Breast epithelium (tissue), 4 donors: ENCODE measurements around the gene BMP2K. TPM values are rescaled to one million over a fixed set of nuclear protein-coding genes. Genes with fewer than 3 reads are reported as not detected.
"Not testable (repeated sequence)": the region's sequence is repeated elsewhere in the genome, so short reads cannot be mapped to it uniquely, and the experiment has no call there.

Source experiments
- DNase-seq, 2 donors: peaks; one replicate each; pipeline ENCODE4 v3.0.0-alpha.2; 2019; ENCODE audit warnings: low spot score in 2 of 2
- H3K27ac ChIP-seq, 2 donors: fragments of 200-600 bp; sonication (generic) in 1 of 2; one replicate each; pipeline ENCODE4 v1.5.1; 2016 to 2019; ENCODE audit warnings: mild to moderate bottlenecking in 1 of 2
- H3K27me3 ChIP-seq, 2 donors: fragments of 200-600 bp; sonication (generic) in 1 of 2; one replicate each; pipeline versions ENCODE4 v1.5.1 to v1.6.0; 2017 to 2019; ENCODE audit warnings: control low read depth in 1 of 2, mild to moderate bottlenecking in 1 of 2
- H3K36me3 ChIP-seq: fragments of 200-600 bp; one replicate; pipeline ENCODE4 v1.5.1; 2019
- H3K4me1 ChIP-seq, 2 donors: fragments of 200-600 bp; sonication (generic); one replicate each; pipeline ENCODE4 v1.5.1; 2016 to 2019; ENCODE audit warnings: control low read depth in 1 of 2
- H3K4me3 ChIP-seq, 3 donors: fragments of 200-600 bp; sonication (generic); 1 replicate in 2 of 3; 2 replicates in 1 of 3; pipeline ENCODE4 v1.5.1; 2016 to 2019; ENCODE audit warnings: mild to moderate bottlenecking in 3 of 3, moderate library complexity in 2 of 3
- H3K9me3 ChIP-seq, 2 donors: fragments of 200-600 bp; sonication (generic) in 1 of 2; one replicate each; pipeline ENCODE4 v1.5.1; 2016 to 2019; ENCODE audit warnings: control low read depth in 1 of 2
- POLR2A ChIP-seq: fragments of 450-650 bp; IDR thresholded peaks from one replicate; pipeline ENCODE4 v1.6.1; 2016; ENCODE audit warnings: antibody characterized with exemption, mild to moderate bottlenecking, moderate library complexity
- POLR2AphosphoS5 ChIP-seq, 3 donors: sonication (generic); formaldehyde crosslinking; IDR thresholded peaks; one replicate each; pipeline ENCODE4 v1.6.1; 2017; ENCODE audit warnings: antibody characterized with exemption in 3 of 3
- intact Hi-C: fragments of 100-400 bp; cut with DNase I; formaldehyde crosslinking; loops from one replicate; pipeline ENCODE4 v1.15.1; 2023; ENCODE audit warnings: low total_unique reads
- total RNA-seq, 3 donors: library from RNA; depleted of rRNA; stranded (reverse); fragments of >200 nt; gene quantifications; one replicate each; pipeline ENCODE4 v1.1.0, GENCODE V29; 2016
- TF ChIP-seq, protein P1 (sequence below), 3 donors: fragments of 450-650 bp; IDR thresholded peaks; one replicate each; pipeline ENCODE4 v1.5.1; 2016 to 2017; ENCODE audit warnings: antibody characterized with exemption in 3 of 3, mild to moderate bottlenecking in 3 of 3, moderate library complexity in 3 of 3

The BMP2K gene
- total RNA-seq, 3 donors from 2014 or later, result 42.3 to 134 (median 42.4) TPM

DNA sequence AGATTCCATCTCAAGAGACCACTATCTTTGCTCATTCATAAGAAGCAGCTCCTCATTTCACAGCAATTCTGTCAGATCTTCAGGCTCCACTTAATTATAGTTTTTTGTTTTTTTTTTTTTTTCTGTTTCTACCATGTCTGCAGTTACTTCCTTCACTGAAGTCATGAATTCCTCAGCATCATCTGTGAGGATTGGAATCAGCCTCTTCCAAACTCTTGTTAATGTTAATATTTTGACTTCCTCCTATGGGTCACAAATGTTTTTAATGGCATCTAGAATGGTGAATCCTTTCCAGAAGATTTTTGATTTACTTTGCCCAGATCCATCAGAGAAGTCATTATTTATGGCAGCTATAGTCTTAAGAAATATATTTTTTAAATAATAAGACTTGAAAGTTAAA lies 53.1 kb downstream of the BMP2K start:
- H3K4me1 ChIP-seq, result no peaks in the 10 kb centered on the region
- H3K4me3 ChIP-seq, result no peak overlapping the region
- no peak overlapping the region for H3K27ac ChIP-seq
- H3K36me3 ChIP-seq, result no peaks in the 10 kb centered on the region
- DNase-seq, result no peak
- no peaks in the 10 kb centered on the region for H3K9me3 ChIP-seq
- intact Hi-C loops, result no loop called here
- TF ChIP-seq, protein P1, sequence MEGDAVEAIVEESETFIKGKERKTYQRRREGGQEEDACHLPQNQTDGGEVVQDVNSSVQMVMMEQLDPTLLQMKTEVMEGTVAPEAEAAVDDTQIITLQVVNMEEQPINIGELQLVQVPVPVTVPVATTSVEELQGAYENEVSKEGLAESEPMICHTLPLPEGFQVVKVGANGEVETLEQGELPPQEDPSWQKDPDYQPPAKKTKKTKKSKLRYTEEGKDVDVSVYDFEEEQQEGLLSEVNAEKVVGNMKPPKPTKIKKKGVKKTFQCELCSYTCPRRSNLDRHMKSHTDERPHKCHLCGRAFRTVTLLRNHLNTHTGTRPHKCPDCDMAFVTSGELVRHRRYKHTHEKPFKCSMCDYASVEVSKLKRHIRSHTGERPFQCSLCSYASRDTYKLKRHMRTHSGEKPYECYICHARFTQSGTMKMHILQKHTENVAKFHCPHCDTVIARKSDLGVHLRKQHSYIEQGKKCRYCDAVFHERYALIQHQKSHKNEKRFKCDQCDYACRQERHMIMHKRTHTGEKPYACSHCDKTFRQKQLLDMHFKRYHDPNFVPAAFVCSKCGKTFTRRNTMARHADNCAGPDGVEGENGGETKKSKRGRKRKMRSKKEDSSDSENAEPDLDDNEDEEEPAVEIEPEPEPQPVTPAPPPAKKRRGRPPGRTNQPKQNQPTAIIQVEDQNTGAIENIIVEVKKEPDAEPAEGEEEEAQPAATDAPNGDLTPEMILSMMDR (IDR thresholded peaks at IDR 0.05), result no peak
- TF ChIP-seq POLR2A (no peak), POLR2AphosphoS5 (IDR thresholded peaks at IDR 0.05) (no peak)
- H3K27me3 ChIP-seq, result no peaks in the 10 kb centered on the region

DNA sequence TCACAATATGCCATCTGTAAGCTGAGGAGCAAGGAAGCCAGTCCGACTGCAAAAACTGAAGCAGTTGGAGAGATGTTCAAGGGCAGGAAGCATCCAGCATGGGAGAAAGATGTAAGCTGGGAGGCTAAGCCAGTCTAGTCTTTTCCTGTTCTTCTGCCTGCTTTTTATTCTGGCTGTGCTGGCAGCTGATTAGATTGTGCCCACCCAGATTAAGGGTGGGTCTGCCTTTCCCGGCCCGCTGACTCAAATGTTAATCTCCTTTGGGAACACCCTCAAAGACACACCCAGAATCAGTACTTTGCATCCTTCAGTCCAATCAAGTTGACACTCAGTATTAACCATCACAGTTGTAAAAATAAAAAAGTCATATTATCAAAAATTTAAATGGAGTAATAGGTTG lies 63.5 kb downstream of the BMP2K start:
- H3K4me1 ChIP-seq, intact Hi-C loops, H3K36me3 ChIP-seq: not testable (repeated sequence)

DNA sequence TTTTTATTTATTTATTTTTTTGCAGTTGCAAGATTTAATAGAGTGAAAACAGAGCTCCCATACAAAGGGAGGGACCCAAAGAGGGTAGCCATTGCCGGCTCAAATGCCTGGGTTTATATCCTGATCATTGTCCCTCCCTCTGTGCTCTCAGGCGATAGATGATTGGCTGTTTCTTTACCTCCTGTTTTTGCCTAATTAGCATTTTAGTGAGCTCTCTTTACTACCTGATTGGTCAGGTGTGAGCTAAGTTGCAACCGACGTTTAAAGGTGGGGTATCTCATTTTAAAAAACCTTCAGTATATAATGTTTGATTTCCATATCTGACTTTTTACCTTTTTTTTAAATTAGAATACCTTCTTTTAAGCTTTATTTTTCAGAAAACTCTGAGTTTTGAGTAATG lies 64.1 kb downstream of the BMP2K start:
- intact Hi-C loops, H3K4me3 ChIP-seq, H3K27ac ChIP-seq, H3K4me1 ChIP-seq, H3K9me3 ChIP-seq, DNase-seq, H3K36me3 ChIP-seq, H3K27me3 ChIP-seq: not testable (repeated sequence)

More for the DNA sequence above, 63.5 kb downstream of the BMP2K start:
- not testable (repeated sequence) for H3K9me3 ChIP-seq, H3K4me3 ChIP-seq, H3K27me3 ChIP-seq, DNase-seq, H3K27ac ChIP-seq

DNA sequence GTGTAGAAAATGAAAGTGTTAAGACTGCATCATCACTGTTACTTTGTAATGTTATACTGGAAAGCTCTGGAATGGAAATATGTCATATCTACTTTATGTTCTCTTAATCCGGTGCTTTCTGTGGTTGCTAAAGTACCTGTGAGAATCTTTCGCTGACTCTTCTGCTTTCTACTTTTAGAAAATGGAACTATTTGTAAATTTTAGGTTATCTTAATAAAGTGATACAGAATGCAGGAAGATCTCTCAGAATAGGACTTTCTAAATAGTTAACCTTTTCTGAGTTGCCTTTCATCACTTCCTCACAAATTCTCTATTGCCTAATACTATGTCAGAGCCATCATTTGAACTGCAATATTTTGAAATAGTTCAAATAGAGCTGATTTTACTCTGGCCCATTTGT lies 69.3 kb downstream of the BMP2K start:
- TF ChIP-seq POLR2A (no peak), POLR2AphosphoS5 (IDR thresholded peaks at IDR 0.05) (no peak)
- TF ChIP-seq, protein P1 (IDR thresholded peaks at IDR 0.05), result no peak

DNA sequence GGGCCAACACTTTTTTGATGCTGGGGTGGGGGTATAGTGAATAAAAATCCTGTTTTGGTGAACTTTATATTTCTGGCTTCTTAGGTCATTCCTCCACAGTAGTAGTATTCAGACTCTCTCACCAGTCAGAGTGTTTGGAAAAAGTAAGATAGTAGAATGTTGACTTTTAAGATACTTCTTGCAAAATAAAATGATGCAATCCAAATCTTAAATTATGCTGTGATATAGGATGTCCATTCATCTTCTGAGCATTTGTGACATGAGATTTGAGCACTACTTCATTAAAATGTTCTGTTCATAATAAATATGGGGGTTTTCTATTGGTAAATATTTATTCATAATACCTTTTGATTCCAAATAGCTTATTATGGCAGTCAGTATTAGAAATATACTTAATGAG lies 70.1 kb downstream of the BMP2K start:
- Histone ChIP-seq H3K27ac (no peak overlapping the region), H3K4me1 (no peaks in the 10 kb centered on the region), H3K27me3 (no peaks in the 10 kb centered on the region), H3K9me3 (no peaks in the 10 kb centered on the region), H3K4me3 (no peak overlapping the region), H3K36me3 (peaks cover 4% of the 10 kb centered on the region)
- DNase-seq, result no peak
- intact Hi-C loops, result no loop called here
- TF ChIP-seq, protein P1 (IDR thresholded peaks at IDR 0.05), result no peak
- TF ChIP-seq POLR2A (no peak), POLR2AphosphoS5 (IDR thresholded peaks at IDR 0.05) (no peak)

More for the DNA sequence above, 69.3 kb downstream of the BMP2K start:
- Histone ChIP-seq H3K27me3 (no peaks in the 10 kb centered on the region), H3K9me3 (no peaks in the 10 kb centered on the region), H3K4me1 (no peaks in the 10 kb centered on the region), H3K36me3 (peaks cover 4% of the 10 kb centered on the region), H3K4me3 (no peak overlapping the region), H3K27ac (no peak overlapping the region)
- no peak for DNase-seq
- intact Hi-C loops, result no loop called here

DNA sequence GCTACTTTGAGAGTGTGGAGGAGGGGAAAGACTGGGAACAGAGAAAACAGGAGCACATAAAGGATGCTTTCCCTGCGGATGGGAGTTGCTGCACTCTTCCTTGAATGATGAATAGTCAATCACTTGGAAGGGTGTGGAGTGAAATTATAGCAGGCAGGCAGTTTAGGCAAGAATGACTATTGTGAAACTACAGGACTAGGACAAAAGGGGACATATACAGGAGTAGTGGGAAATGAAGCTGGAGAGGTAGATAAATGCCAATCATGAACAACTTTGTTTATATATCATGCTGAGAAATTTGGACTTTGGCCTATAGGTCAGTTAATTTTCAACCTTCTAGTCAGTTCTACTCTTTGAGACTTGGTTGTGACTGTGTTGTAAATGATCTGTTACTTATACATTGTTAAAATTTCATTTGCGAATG lies 86.2 kb downstream of the BMP2K start:
- no peak for DNase-seq
- H3K27me3 ChIP-seq, result no peaks in the 10 kb centered on the region
- H3K4me3 ChIP-seq, result no peak overlapping the region
- H3K9me3 ChIP-seq, result no peaks in the 10 kb centered on the region
- H3K36me3 ChIP-seq, result no peaks in the 10 kb centered on the region
- TF ChIP-seq POLR2A (no peak), POLR2AphosphoS5 (IDR thresholded peaks at IDR 0.05) (no peak)
- TF ChIP-seq, protein P1 (IDR thresholded peaks at IDR 0.05), result no peak
- no peak overlapping the region for H3K27ac ChIP-seq
- intact Hi-C loops, result no loop called here
- H3K4me1 ChIP-seq, result no peaks in the 10 kb centered on the region
